GM23338 (cell line): Measurements from ENCODE around the gene SYK. TPM values are rescaled to one million over a fixed set of nuclear protein-coding genes. Genes with fewer than 3 reads are reported as not detected.

ENCODE experiments used
- ATAC-seq: fragments of 200-7000 bp; cut with Tn5 transposase; 3 replicates; pipeline ENCODE4 v1.9.1; 2020
- DNase-seq: peaks from one replicate; pipeline ENCODE4 v3.0.0-alpha.2; 2015; ENCODE audit warnings: low spot score
- H2AFZ ChIP-seq: fragments of 200-600 bp; sonication (generic); 2 replicates; pipeline ENCODE4 v1.8.0; 2016; ENCODE audit warnings: antibody characterized with exemption, mild to moderate bottlenecking, moderate library complexity
- H3F3A ChIP-seq: fragments of 200-600 bp; sonication (generic); replicated peaks from 2 replicates; pipeline ENCODE4 v1.8.0; 2017; ENCODE audit warnings: antibody characterized with exemption, mixed run types, low read depth
- H3K27ac ChIP-seq: fragments of 200-600 bp; sonication (generic); 2 replicates; pipeline ENCODE4 v1.6.1; 2016; ENCODE audit warnings: low read depth
- H3K27me3 ChIP-seq: fragments of 200-600 bp; sonication (generic); 2 replicates; pipeline ENCODE4 v1.8.0; 2016; ENCODE audit warnings: mild to moderate bottlenecking, mixed run types, moderate library complexity; ENCODE audit not compliant: insufficient read depth
- H3K36me3 ChIP-seq: fragments of 200-600 bp; sonication (generic); 2 replicates; pipeline ENCODE4 v1.8.0; 2016; ENCODE audit warnings: mild to moderate bottlenecking; ENCODE audit not compliant: insufficient read depth
- H3K4me1 ChIP-seq: fragments of 200-600 bp; sonication (generic); 2 replicates; pipeline ENCODE4 v1.8.0; 2016; ENCODE audit warnings: mild to moderate bottlenecking, moderate library complexity; ENCODE audit not compliant: insufficient read depth
- H3K4me2 ChIP-seq: fragments of 200-600 bp; sonication (generic); 2 replicates; pipeline ENCODE4 v1.7.1; 2017; ENCODE audit warnings: mixed run types
- H3K4me3 ChIP-seq: fragments of 200-600 bp; sonication (generic); 2 replicates; pipeline ENCODE4 v1.6.1; 2016; ENCODE audit warnings: mixed run types
- H3K79me2 ChIP-seq: fragments of 200-600 bp; sonication (generic); replicated peaks from 2 replicates; pipeline ENCODE4 v1.8.0; 2017; ENCODE audit warnings: mild to moderate bottlenecking; ENCODE audit not compliant: insufficient read depth
- H3K9me2 ChIP-seq: fragments of 200-600 bp; sonication (generic); 2 replicates; pipeline ENCODE4 v1.8.0; 2017; ENCODE audit not compliant: insufficient read depth
- H4K20me1 ChIP-seq: fragments of 200-600 bp; sonication (generic); replicated peaks from 2 replicates; pipeline ENCODE4 v1.8.0; 2017; ENCODE audit warnings: mild to moderate bottlenecking; ENCODE audit not compliant: insufficient read depth
- H3K27ac Mint-ChIP-seq: 2 replicates; pipeline ENCODE4 v1.8.0; 2020; ENCODE audit warnings: inconsistent platforms, mild to moderate bottlenecking, moderate library complexity, mixed read lengths
- H3K27me3 Mint-ChIP-seq: 3 replicates; pipeline ENCODE4 v1.8.0; 2022; ENCODE audit warnings: low read depth, mild to moderate bottlenecking, moderate library complexity, mixed read lengths, inconsistent platforms; ENCODE audit not compliant: insufficient read depth, poor library complexity
- H3K36me3 Mint-ChIP-seq: 3 replicates; pipeline ENCODE4 v1.8.0; 2021; ENCODE audit warnings: low read depth, mild to moderate bottlenecking, inconsistent platforms, moderate library complexity, mixed read lengths
- H3K4me1 Mint-ChIP-seq: 3 replicates; pipeline ENCODE4 v1.8.0; 2020; ENCODE audit warnings: mild to moderate bottlenecking, inconsistent platforms, mixed read lengths
- H3K4me3 Mint-ChIP-seq: 3 replicates; pipeline ENCODE4 v1.8.0; 2021; ENCODE audit warnings: moderate library complexity, mild to moderate bottlenecking, inconsistent platforms, mixed read lengths
- H3K9me3 Mint-ChIP-seq: 3 replicates; pipeline ENCODE4 v1.8.0; 2020; ENCODE audit warnings: moderate library complexity, mild to moderate bottlenecking, inconsistent platforms, mixed read lengths
- CREB1 ChIP-seq: fragments of 250-450 bp; sonication (Bioruptor Pico); IDR thresholded peaks from 2 replicates; pipeline ENCODE4 v1.5.0; 2020; ENCODE audit warnings: low read depth, mild to moderate bottlenecking, moderate library complexity
- CTCF ChIP-seq, 2 experiments: fragments of 200-600 bp in 1 of 2; sonication (generic) in 1 of 2; conservative IDR thresholded peaks; 2 replicates each; pipeline versions ENCODE4 v1.5.1 to v1.6.1; 2016 to 2017; ENCODE audit warnings: antibody characterized with exemption in 2 of 2, low read depth in 2 of 2, mild to moderate bottlenecking in 2 of 2, moderate library complexity in 1 of 2
- EZH2phosphoT487 ChIP-seq: fragments of 200-600 bp; sonication (generic); IDR thresholded peaks from one replicate; pipeline ENCODE4 v1.8.1; 2018; ENCODE audit warnings: antibody characterized with exemption; ENCODE audit not compliant: unreplicated experiment
- JUNB ChIP-seq: IDR thresholded peaks from one replicate; pipeline ENCODE4 v1.6.1; 2016; ENCODE audit warnings: antibody characterized with exemption; ENCODE audit not compliant: unreplicated experiment
- POLR2AphosphoS5 ChIP-seq: IDR thresholded peaks from 2 replicates; pipeline ENCODE4 v1.6.1; 2016; ENCODE audit warnings: antibody characterized with exemption, low read depth
- STAT1 ChIP-seq: IDR thresholded peaks from one replicate; pipeline ENCODE4 v1.6.1; 2016; ENCODE audit warnings: antibody characterized with exemption; ENCODE audit not compliant: unreplicated experiment
- ZNF331 ChIP-seq: fragments of 250-450 bp; sonication (Bioruptor Pico); IDR thresholded peaks from 2 replicates; pipeline ENCODE4 v1.5.0; 2020; ENCODE audit warnings: low read depth, mild to moderate bottlenecking, moderate library complexity
- ZNF462 ChIP-seq: fragments of 250-450 bp; sonication (Bioruptor Pico); IDR thresholded peaks from 2 replicates; pipeline ENCODE4 v1.5.0; 2020; ENCODE audit warnings: mild to moderate bottlenecking, moderate library complexity
- polyA plus RNA-seq: library from polyadenylated mRNA; unstranded; fragments of >200 nt; fragmentation: Nextera tagmentation; extraction: Ambion mirVana; gene quantifications from 2 replicates; pipeline ENCODE4 v1.2.1, GENCODE V29; 2016
- total RNA-seq: library from RNA; depleted of rRNA; stranded (reverse); fragments of >200 nt; shearing (Covaris generic); gene quantifications from 2 replicates; pipeline ENCODE4 v1.2.3, GENCODE V29; 2014

The SYK gene
- total and polyA plus RNA-seq, 2 experiments from 2014 or later, result 1.5 to 5.8 TPM

DNA sequence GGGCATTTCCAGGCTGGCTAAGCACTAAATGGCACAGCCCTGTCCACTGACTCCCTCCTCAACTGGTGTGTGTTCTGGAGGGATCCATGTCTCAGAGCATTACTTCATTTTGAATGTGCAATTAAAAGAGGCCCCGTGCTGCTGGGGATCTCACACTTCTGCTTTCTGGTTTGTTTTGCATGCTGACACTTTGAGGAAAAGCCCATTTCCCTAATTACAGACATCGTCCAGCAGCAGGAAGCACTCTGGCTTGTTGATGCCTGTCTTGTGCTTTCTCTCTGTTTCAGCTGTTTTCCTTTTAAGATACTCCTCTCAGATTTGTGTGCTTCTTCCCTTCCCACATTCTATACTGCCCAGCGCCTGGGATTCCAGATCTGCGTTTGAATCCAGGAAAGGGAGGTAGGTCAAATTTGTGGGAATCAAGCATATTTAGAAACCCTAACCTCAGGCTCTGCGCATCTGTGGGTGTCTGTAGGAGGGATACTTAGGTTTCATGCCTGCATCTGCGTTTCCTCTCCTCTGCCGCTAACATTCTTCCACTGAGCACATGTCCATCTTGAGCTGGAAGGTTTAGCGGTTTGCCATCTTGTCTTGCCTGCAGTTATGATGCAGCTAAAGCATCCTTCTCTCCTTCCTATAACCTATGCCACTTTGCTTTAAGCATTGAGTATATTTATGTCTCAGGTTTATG is 25.7 kb downstream of the SYK start:
- Histone ChIP-seq H3K27ac (no peak overlapping the region), H4K20me1 (no peaks in the 10 kb centered on the region), H3K4me1 (no peaks in the 10 kb centered on the region), H3K36me3 (no peaks in the 10 kb centered on the region), H3K79me2 (no peaks in the 10 kb centered on the region), H3K4me3 (no peak overlapping the region), H3F3A (no peaks in the 10 kb centered on the region), H3K9me2 (peaks cover 3% of the 10 kb centered on the region; the same call in 1 of the 2 replicates), H3K4me2 (no peak overlapping the region), H3K27me3 (no peaks in the 10 kb centered on the region), H2AFZ (peak overlapping the region; percentile 56; the same call in 1 of the 2 replicates)
- ATAC-seq, result no peak
- no peak for DNase-seq
- H3K36me3 Mint-ChIP-seq, result peaks cover 17% of the 10 kb centered on the region
- H3K9me3 Mint-ChIP-seq, result peaks cover 28% of the 10 kb centered on the region
- H3K27me3 Mint-ChIP-seq, result peaks cover 2% of the 10 kb centered on the region
- no peaks in the 10 kb centered on the region; the same call in 2 of the 3 replicates for H3K4me1 Mint-ChIP-seq
- H3K4me3 Mint-ChIP-seq, result no peak overlapping the region
- no peak overlapping the region for H3K27ac Mint-ChIP-seq
- no peak for TF ChIP-seq ZNF331 (CRISPR knock-in tag)

DNA sequence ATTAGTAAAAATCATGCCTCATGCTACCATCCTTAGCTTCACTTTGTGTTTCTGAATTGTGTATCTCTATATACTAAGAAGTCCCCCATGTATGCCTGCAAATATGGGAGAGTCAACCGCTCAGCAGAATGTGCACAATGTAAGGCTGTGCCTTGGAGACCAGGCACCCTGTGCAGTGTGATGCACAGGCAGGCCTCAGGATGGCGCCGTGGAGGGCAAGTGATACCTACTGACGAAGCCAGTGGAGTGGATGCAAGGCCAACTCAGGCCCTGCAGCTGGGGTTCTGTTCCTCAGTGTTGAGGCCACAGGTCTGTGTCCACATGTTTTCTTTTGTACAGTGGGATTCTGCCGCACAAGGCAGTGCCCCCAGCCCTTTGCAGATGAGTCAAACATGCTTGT is 28.4 kb downstream of the SYK start:
- Histone ChIP-seq H3K36me3 (no peaks in the 10 kb centered on the region), H3K4me3 (no peak overlapping the region), H3K4me2 (no peak overlapping the region), H3K79me2 (no peaks in the 10 kb centered on the region), H3F3A (no peaks in the 10 kb centered on the region), H3K27ac (no peak overlapping the region), H3K27me3 (no peaks in the 10 kb centered on the region), H3K9me2 (peaks cover 2% of the 10 kb centered on the region; the same call in 1 of the 2 replicates), H2AFZ (no peak overlapping the region), H3K4me1 (no peaks in the 10 kb centered on the region), H4K20me1 (no peaks in the 10 kb centered on the region)
- Mint-ChIP-seq H3K4me3 (no peak overlapping the region), H3K27ac (no peak overlapping the region), H3K36me3 (peaks cover 3% of the 10 kb centered on the region; the same call in 2 of the 3 replicates), H3K9me3 (peaks cover 9% of the 10 kb centered on the region; the same call in 2 of the 3 replicates), H3K4me1 (no peaks in the 10 kb centered on the region; the same call in 2 of the 3 replicates), H3K27me3 (peaks cover 2% of the 10 kb centered on the region)
- DNase-seq (no peak), ATAC-seq (no peak)
- TF ChIP-seq EZH2phosphoT487, result no peak
- peak; percentile 33 to 35; a peak in 3 of 4 replicates for TF ChIP-seq CTCF (conservative IDR thresholded peaks at IDR 0.05; ENCODE audit: low read depth in 2 of 2)

DNA sequence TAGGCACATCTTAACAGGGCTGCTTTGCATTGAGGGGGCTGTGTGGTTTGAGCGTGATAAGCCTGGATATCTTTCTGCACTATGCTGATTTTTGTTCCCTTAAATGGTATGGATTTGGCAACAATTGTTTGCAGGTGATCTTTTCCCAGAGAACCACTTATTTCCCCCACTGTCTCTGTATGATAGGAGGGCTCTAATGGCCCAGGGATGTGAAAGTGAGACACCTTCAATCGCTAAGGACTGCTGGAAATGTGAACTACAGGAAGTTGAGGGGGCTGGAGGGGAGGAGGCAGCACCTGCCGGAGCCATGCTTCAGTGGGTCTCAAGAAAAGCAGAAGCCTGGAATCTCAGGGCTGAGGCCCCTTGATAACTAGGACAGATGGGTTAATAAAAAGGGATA is 29.4 kb downstream of the SYK start:
- H3K36me3 Mint-ChIP-seq, result no peaks in the 10 kb centered on the region; the same call in 2 of the 3 replicates
- TF ChIP-seq POLR2AphosphoS5 (no peak), ZNF331 (CRISPR knock-in tag) (no peak), CREB1 (no peak), ZNF462 (CRISPR knock-in tag) (no peak), STAT1 (no peak), JUNB (no peak)

More for the DNA sequence above, 29.4 kb downstream of the SYK start:
- 0 out of 2 replicates have a peak overlapping the region, but pooled peaks have one; percentile 37 for H3K27ac Mint-ChIP-seq
- DNase-seq (no peak), ATAC-seq (no peak)
- H3K4me3 Mint-ChIP-seq, result no peak overlapping the region
- Histone ChIP-seq H3K27ac (no peak overlapping the region), H3K36me3 (no peaks in the 10 kb centered on the region), H3F3A (no peaks in the 10 kb centered on the region), H3K4me1 (no peaks in the 10 kb centered on the region), H3K79me2 (no peaks in the 10 kb centered on the region), H3K4me3 (no peak overlapping the region), H3K4me2 (no peak overlapping the region), H3K9me2 (0 out of 2 replicates have a peak, but pooled peaks cover 3% of the 10 kb centered on the region), H3K27me3 (no peaks in the 10 kb centered on the region), H4K20me1 (no peaks in the 10 kb centered on the region), H2AFZ (no peak overlapping the region)
- H3K27me3 Mint-ChIP-seq, result peaks cover 2% of the 10 kb centered on the region
- H3K9me3 Mint-ChIP-seq, result 0 out of 3 replicates have a peak, but pooled peaks cover 2% of the 10 kb centered on the region
- no peaks in the 10 kb centered on the region; the same call in 2 of the 3 replicates for H3K4me1 Mint-ChIP-seq
